ENCODE data around the gene KLRF1.

Gene KLRF1

GRCh38 chr12:9880532-9881078 lies 53.3 kb downstream of the KLRF1 start:
- no peak overlapping the region for H3K9ac ChIP-seq (ENCODE audit: low read length)
- H3K4me2 ChIP-seq (ENCODE audit: low read length): no peak overlapping the region

GRCh38 chr12:9881246-9881645 lies 54.0 kb downstream of the KLRF1 start, which contains the start of gene KLRF2:
KLRF2 (plus strand) TSS chr12:9881489; CDS start chr12:9881596, 107 bp downstream.
- H2AFZ ChIP-seq (ENCODE audit: low read depth, low read length): no peak within 1 kb of the TSS
- H3K4me1 ChIP-seq (ENCODE audit: low read length): no peaks in the 10 kb centered on the region
- H3K27me3 ChIP-seq (ENCODE audit: low read depth, low read length): no peaks in the 10 kb centered on the region
- H3K79me2 ChIP-seq (ENCODE audit: low read length): no peaks in the 10 kb centered on the region
- H3K36me3 ChIP-seq (replicated peaks; ENCODE audit: low read depth, low read length): no peaks in the 10 kb centered on the region
- no peak within 1 kb of the TSS for H3K9ac ChIP-seq (ENCODE audit: low read length)
- no peak within 1 kb of the TSS for H3K4me2 ChIP-seq (ENCODE audit: low read length)
- no peaks in the 10 kb centered on the region for H4K20me1 ChIP-seq (ENCODE audit: insufficient read depth, low read length)
- no peak for TF ChIP-seq CTCF (IDR thresholded peaks at IDR 0.05; ENCODE audit: low read depth, low read length)
- TF ChIP-seq EZH2phosphoT487 (IDR thresholded peaks at IDR 0.05; ENCODE audit: low read depth): no peak
- H3K4me3 ChIP-seq (ENCODE audit: low read length): no peak within 1 kb of the TSS
- no peak within 1 kb of the TSS for H3K27ac ChIP-seq (ENCODE audit: low read length)
- H3K9me3 ChIP-seq (ENCODE audit: insufficient read depth, low read length): no peaks in the 10 kb centered on the region

More at GRCh38 chr12:9880532-9881078, 53.3 kb downstream of the KLRF1 start:
- Histone ChIP-seq H3K27ac (ENCODE audit: low read length) (no peak overlapping the region), H3K36me3 (replicated peaks; ENCODE audit: low read depth, low read length) (no peaks in the 10 kb centered on the region), H3K27me3 (ENCODE audit: low read depth, low read length) (no peaks in the 10 kb centered on the region), H3K4me1 (ENCODE audit: low read length) (no peaks in the 10 kb centered on the region), H3K9me3 (ENCODE audit: insufficient read depth, low read length) (no peaks in the 10 kb centered on the region), H3K4me3 (ENCODE audit: low read length) (no peak overlapping the region), H2AFZ (ENCODE audit: low read depth, low read length) (no peak overlapping the region), H4K20me1 (ENCODE audit: insufficient read depth, low read length) (no peaks in the 10 kb centered on the region), H3K79me2 (ENCODE audit: low read length) (no peaks in the 10 kb centered on the region)
- TF ChIP-seq CTCF (IDR thresholded peaks at IDR 0.05; ENCODE audit: low read depth, low read length) (no peak), EZH2phosphoT487 (IDR thresholded peaks at IDR 0.05; ENCODE audit: low read depth) (no peak)

- Histone ChIP-seq H3K27me3 (ENCODE audit: low read depth, low read length) (no peaks in the 10 kb centered on the region), H3K36me3 (replicated peaks; ENCODE audit: low read depth, low read length) (no peaks in the 10 kb centered on the region), H2AFZ (ENCODE audit: low read depth, low read length) (no peak overlapping the region), H3K9me3 (ENCODE audit: insufficient read depth, low read length) (no peaks in the 10 kb centered on the region), H3K9ac (ENCODE audit: low read length) (no peak overlapping the region), H3K4me2 (ENCODE audit: low read length) (no peak overlapping the region), H3K4me3 (ENCODE audit: low read length) (no peak overlapping the region), H3K27ac (ENCODE audit: low read length) (no peak overlapping the region), H3K79me2 (ENCODE audit: low read length) (no peaks in the 10 kb centered on the region), H3K4me1 (ENCODE audit: low read length) (no peaks in the 10 kb centered on the region), H4K20me1 (ENCODE audit: insufficient read depth, low read length) (no peaks in the 10 kb centered on the region)
- TF ChIP-seq CTCF (IDR thresholded peaks at IDR 0.05; ENCODE audit: low read depth, low read length) (no peak), EZH2phosphoT487 (IDR thresholded peaks at IDR 0.05; ENCODE audit: low read depth) (no peak)
Measured at GRCh38 chr12:9881988-9882387, 54.7 kb downstream of the KLRF1 start.

- H4K20me1 ChIP-seq (ENCODE audit: insufficient read depth, low read length): no peaks in the 10 kb centered on the region
- H2AFZ ChIP-seq (ENCODE audit: low read depth, low read length): no peak overlapping the region
- no peak overlapping the region for H3K4me2 ChIP-seq (ENCODE audit: low read length)
- no peak overlapping the region for H3K9ac ChIP-seq (ENCODE audit: low read length)
- no peak overlapping the region for H3K27ac ChIP-seq (ENCODE audit: low read length)
- H3K79me2 ChIP-seq (ENCODE audit: low read length): no peaks in the 10 kb centered on the region
- H3K27me3 ChIP-seq (ENCODE audit: low read depth, low read length): no peaks in the 10 kb centered on the region
- H3K9me3 ChIP-seq (ENCODE audit: insufficient read depth, low read length): no peaks in the 10 kb centered on the region
- no peaks in the 10 kb centered on the region for H3K36me3 ChIP-seq (replicated peaks; ENCODE audit: low read depth, low read length)
- no peaks in the 10 kb centered on the region for H3K4me1 ChIP-seq (ENCODE audit: low read length)
- no peak overlapping the region for H3K4me3 ChIP-seq (ENCODE audit: low read length)
- TF ChIP-seq EZH2phosphoT487 (IDR thresholded peaks at IDR 0.05; ENCODE audit: low read depth): no peak
- TF ChIP-seq CTCF (IDR thresholded peaks at IDR 0.05; ENCODE audit: low read depth, low read length): no peak
Measured at GRCh38 chr12:9883175-9883574, 55.9 kb downstream of the KLRF1 start.
